NCI-H146 (cell line): ENCODE results near the gene GNAO1.
A peak's percentile ranks its signal among the peaks of the same experiment; 100 is the strongest.

Experiments used
- DNase-seq: peaks from one replicate; lab custom pipeline; 2025; lab: John Stamatoyannopoulos, UW

GNAO1 gene

DNA sequence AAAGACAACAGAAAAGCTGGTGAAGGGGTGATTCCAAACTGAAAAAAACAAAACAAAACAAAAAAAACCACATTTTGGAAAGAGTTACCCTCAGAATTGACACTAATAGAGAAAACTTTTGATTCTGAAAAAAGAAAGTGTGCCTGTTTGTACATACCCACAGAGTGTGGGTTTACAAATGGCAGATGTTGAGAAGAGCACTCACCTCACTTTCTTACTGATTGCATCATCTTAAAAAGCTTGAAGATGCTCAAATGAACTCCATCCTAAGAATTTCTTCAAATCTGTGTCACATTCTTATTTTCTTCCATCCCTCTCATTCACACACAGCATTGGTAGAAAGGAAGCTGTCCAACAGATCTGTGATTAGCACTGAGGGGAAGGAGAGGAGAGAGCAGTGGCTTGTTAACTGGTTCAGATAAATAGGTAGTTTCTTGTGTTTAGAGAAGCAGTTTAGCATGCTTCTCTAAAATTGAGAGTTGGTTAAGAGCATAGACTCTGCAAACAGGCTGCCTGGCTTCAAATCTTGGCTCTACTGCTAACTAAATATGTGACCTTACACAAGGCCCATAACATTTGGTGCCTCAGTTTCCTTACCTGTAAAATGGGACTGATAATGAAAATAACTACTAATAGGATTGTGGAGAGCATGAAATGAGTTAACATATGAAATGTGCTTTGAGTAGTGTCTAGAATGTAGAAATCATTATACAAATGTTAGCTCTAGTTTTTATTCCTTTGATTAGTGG, 6.9 kb downstream of the GNAO1 start:
- DNase-seq: no peak

- no peak for DNase-seq
Observed at GRCh38 chr16:56198755-56199114, 7.4 kb downstream of the GNAO1 start.

GRCh38 chr16:56199164-56199563, 7.9 kb downstream of the GNAO1 start:
- DNase-seq: no peak

DNA sequence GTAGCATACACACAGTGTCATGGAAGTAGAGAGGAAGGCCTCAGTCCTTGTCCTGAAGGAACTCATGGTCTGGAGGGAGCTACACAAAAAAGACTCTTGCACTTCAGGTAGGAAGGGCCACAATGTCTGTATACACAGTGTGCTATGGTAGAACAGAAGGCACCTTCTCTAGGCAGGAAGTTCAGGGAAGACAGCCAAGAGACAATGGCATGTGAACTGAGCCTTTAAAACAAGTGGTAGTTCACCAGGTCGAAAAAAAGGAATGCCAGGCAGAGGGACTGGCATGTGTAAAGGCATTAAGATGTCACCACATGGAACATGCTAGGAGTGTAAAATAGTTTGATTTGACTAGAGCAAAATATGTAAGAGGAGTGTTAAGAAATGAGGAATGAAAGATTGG, 9.7 kb downstream of the GNAO1 start:
- DNase-seq: no peak

DNA sequence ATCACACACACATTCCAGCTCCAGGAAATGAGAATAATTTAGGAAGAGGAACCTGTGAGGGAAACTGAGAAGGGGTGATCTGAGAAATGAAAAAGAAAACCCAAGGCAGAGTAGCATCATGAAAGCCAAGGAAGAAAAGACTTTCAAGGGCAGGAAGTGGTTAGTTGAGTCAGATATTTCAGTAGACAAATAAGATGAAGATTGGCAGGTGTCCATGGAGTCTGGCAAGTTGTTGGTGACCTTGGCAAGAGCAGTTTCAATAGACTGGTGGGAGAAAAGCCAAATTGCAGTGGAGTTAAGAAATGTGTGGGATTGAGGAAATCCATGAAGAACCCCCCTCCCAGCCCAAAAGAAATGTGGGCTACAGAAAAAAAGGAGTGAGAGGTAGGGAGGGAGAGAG, 10.7 kb downstream of the GNAO1 start:
- no peak for DNase-seq

DNA sequence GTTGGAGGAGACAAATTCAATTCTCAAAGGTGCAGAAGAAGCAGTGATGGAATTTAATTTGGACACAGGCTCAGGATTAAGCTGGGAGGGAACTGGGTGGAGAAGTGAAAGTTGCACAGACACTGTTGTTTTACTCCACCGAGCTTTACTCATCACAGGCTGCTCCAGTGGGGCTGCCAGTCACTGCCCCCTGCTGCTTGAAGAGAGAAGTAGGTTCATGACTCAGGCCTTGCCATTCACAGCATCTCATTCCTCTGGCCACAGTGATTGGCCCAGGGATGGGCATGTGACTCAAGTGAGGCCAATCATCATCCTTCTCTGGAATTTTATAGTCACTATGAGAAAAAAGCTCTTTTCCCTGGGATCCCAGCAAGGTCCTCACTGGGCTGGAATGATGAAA, 11.8 kb downstream of the GNAO1 start:
- DNase-seq: peak; percentile 5

GRCh38 chr16:56204816-56205215, 13.5 kb downstream of the GNAO1 start:
- DNase-seq: no peak

DNA sequence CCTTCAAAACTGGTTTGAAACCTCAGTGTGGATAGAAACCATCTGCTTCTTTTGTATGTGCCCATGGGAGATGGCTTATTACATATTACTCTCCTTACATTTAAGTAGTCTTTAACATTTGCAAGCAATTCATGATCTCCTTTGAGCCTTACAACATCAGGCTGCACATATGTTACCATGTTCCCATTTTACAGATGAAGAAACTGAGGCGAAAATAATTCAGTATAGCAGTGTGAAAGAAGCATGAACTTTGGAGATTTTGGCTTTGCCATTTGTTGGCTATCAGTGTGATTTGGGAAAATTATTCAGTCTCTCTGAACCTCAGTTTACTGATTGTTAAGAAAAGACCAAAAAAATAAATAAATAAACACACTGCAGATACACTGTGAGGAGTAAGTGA, 15.7 kb downstream of the GNAO1 start:
- DNase-seq: no peak

- no peak for DNase-seq
Observed at GRCh38 chr16:56207421-56207820, 16.1 kb downstream of the GNAO1 start.

DNA sequence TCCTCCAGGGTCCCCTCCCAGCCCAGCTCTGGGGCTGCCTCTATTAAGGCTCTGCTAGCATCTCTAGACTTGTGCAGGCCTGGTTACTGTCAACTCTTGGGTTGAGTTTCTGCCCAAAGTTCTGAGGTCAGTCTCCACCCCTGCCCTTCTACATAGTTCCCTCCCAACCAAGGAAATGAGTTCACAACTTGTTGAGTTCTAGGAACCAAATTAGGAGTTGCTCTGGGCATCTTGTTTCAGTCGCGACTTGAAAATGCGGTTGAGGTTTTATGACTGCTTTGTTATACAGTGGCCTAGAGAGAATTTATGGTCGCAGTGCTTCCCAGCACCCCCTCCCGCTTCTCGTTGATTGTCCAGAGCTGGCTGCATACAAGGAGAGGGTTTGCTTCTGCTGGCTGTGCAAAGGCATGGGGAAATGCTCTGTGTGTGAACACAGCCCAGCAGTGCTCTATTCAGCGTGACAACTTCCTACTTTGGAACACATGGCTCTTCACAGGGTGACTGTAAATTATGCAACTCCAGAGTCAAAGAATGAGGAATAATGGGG, 20.2 kb downstream of the GNAO1 start:
- DNase-seq: no peak

DNA sequence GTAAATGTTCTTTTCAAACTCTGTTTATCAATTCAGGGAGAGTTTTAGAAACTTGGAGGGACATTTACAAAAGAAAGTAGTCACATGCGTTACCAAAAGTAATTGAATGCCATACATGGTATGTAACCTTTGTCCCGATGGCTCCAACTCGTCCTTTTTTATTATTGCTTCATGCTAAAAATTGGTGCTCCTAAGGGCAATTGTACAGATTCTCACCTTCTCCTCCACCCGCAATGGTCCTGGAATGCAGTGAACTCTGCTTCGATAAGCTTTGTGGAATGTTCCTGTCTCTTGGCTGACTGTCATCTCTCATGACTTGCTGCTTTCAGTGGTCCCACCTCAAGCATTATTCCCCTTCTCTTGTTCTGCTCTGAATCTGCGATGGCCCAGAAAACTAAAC, 20.9 kb downstream of the GNAO1 start:
- no peak for DNase-seq

DNA sequence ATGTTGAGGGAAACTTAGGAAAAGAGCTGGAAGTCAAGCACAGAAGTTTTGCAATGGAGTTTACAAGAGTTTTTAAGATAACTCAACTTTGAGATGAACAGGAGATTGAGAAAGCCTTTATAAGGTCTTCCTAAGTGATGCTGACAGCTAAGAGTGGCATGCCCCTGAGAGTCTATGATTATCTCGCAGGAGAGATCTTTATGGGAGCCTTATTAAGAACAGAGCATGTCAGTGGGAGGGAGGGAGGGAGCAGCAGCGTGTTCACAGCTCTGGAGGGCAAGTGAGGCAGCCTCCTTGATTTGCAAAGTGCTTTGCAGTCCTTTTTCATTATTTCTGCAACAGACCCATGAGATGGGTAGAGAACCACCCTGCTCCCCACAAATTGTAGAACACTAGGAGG, 30.7 kb downstream of the GNAO1 start:
- no peak for DNase-seq

DNA sequence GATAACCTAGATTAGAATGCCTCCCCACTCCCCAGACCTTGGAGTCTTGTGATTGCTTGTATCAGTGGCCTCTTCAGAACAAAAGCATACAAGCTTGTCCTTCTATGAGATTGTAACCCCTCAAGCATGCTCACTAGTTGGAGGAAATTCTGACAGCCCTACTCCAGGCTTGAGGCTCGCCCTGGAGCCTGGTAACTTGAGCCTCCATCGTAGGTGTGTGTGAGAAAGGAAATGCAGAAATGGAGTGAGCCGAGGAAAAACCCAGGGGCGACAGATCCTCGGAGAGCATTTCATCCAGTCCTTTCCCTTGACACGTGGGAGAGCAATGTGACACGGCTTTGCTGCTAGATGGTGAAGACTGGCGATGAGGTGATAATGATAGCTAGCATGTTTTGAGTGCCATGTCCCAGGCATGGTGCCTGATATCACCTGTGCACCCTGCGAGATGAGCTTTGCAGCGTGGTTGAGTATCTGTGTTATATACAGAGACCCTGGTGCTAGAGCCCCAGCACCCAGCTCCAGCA, 31.2 kb downstream of the GNAO1 start:
- DNase-seq: no peak

DNA sequence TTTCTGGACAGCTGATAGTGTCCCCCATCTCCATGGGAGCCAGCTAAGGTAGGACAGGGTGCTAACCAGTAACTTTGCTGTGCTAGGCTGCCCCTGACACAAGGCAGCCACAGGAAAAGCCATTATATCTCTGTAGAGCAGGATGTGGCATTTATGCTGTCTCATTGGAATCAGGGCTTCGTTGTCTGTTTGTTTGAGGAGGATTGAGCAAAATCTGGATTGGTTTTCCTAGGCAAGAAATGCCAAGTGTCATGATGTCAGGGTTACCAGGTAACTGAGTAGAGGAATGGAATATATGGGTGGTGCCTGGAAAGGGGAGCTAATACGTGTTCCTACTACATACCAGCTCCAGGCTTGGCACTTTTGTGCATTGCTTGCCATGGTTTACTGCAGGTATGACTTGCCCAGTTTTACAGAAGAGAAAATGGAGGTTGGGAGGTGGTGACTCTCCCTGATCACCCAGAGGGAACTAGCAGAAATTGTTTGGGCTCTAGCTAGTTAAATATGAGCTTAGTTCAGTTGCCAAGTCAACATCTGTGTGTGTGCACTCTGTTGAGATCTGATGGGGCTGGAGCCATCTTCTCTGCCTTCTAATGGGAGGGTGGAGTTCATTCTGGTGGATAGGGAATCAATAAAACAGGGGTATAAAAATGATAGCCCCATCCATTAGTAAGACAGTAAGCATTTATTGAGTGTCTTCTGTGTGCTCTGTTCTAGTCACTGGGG, 33.9 kb downstream of the GNAO1 start:
- DNase-seq: no peak

- DNase-seq: no peak
Observed at GRCh38 chr16:56226187-56226586, 34.9 kb downstream of the GNAO1 start.

DNA sequence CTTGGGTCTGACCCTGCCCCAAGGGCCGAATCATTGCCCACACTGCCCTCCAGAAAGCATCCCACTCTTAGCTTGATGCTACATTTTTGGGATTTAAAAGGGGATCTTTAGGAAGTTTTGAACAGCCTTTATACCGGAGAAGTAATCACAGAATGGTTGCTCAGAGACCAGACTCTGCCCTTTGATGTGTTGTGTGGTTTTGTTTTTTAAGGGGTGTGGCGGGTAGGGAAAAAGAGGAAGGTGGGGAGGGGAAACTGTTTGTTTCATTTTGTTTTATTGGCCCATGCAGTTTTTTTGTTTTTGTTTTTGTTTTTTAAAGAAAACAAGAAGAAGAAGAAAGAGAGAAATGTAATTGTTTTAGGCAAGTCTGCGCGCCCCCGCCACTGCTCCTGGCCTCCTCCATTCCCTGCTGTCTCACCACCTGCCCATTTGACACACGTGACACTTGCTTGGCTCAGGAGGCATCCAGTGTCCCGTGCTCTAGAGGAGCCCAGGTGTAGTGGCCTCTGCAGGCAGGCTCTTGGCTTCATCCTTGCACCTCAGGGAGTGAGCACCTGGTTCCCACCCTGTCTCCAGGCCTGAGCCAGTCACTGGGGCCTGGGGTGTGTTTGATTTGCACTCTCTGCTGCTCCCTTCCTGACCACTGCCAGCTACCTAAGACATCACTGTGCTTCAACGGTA, 35.7 kb downstream of the GNAO1 start:
- DNase-seq: peak; percentile 37

GRCh38 chr16:56227936-56228335, 36.6 kb downstream of the GNAO1 start:
- DNase-seq: no peak

DNA sequence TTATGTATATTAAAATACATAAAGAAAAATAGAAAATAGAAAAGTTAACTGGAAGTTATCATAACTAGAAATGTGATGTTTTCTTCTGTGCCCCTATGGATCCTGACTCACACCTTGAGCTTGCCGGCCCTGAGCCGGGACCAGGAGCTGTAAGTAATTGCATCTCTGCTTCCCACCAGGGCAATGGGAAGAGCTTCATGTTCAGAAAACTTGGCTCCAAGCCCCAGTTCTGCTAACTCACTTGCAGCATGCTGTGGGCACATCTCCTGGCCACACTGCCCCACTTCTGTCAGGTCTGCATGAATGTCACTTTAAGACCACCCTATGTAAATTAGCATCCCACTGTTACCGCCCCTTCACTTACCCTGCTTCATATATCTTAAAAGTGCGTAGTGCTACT, 37.2 kb downstream of the GNAO1 start:
- DNase-seq: no peak

DNA sequence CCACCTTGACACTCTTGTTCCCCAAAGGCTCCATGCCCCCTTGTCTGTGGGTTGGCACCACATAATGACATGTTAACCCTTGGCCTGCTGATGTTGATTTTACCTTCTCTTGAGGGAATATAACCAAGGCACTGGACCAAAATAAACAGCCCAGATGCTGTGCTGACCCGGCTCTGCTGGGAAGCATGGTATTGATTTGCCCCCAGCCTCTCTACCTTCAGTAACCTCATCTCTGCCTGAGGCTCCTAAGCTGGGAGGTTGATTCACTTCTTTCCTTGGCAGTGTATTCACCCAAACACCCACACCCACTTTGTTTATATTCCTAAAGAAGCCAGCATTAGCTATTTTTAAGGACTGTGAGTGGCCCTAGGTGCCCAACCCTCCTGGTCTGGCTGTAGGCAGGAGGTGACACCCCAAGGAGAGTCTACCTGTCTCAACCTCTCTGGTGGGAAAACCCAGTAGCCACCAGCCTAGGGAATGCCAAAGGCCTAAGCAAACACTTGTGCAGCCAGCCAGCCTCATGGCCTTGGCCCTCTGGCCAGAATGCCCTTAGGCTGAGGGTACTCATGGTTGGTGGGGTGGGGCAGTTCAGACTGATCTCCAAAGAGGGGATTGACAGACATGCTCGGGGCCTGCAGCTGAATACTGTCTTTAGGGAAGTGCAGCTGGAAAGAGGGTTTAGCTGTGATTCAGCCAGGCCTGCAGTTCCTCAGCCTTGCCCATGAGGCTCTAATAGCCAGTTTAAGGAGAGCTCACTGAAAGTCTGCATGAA, 42.7 kb downstream of the GNAO1 start:
- no peak for DNase-seq

- DNase-seq: no peak
Observed at GRCh38 chr16:56234737-56235136, 43.4 kb downstream of the GNAO1 start.

DNA sequence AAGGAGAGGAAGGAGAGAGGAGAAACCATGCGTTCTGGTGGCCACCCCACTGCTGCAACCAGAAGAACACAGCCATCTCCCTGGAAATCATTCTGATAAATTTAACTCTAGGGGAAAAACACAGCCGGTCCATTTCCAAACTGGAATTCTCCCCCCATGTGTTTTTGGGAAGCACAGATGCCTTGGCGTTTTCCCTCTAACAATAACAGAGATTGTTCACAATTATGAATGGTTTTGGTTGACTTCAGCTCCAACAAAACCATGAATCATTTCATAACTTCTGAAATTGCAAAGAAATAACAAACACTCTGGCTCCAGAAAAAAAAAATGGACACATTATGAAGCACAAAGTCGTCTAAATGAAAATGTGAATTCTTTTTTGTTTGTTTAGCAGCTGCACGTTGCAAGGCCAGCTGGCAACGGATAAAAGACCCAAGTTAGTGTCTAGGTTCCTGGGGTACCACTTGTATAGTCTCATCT, 46.2 kb downstream of the GNAO1 start:
- no peak for DNase-seq

GRCh38 chr16:56238188-56238587, 46.9 kb downstream of the GNAO1 start:
- no peak for DNase-seq
